ENCODE data around the gene RABL2B.
"Not testable (repeated sequence)": the region's sequence is repeated elsewhere in the genome, so short reads cannot be mapped to it uniquely, and the experiment has no call there.

The RABL2B gene

GRCh38 chr22:50749302-50750074 is 33.9 kb downstream of the RABL2B start:
- H3K9me3 ChIP-seq, H3K4me1 ChIP-seq, H3K4me2 ChIP-seq, H3K4me3 ChIP-seq, H3K36me3 ChIP-seq, H4K20me1 ChIP-seq, H3K27ac ChIP-seq, H3K9ac ChIP-seq, H3K27me3 ChIP-seq: not testable (repeated sequence)

- not testable (repeated sequence) for H4K20me1 ChIP-seq, H3K36me3 ChIP-seq, H3K27ac ChIP-seq, H3K4me2 ChIP-seq, H3K9ac ChIP-seq, H3K4me1 ChIP-seq, H3K27me3 ChIP-seq, H3K4me3 ChIP-seq, H3K9me3 ChIP-seq
These were observed 34.8 kb downstream of the RABL2B start for GRCh38 chr22:50748630-50749029.

- not testable (repeated sequence) for H3K36me3 ChIP-seq, H3K27me3 ChIP-seq, H3K9ac ChIP-seq, H4K20me1 ChIP-seq, H3K4me1 ChIP-seq, H3K4me3 ChIP-seq, H3K9me3 ChIP-seq, H3K4me2 ChIP-seq, H3K27ac ChIP-seq
These were observed 35.9 kb downstream of the RABL2B start for GRCh38 chr22:50747521-50747920.

- not testable (repeated sequence) for H3K27me3 ChIP-seq, H3K4me3 ChIP-seq, H3K27ac ChIP-seq, H3K4me2 ChIP-seq, H3K36me3 ChIP-seq, H4K20me1 ChIP-seq, H3K9me3 ChIP-seq, H3K9ac ChIP-seq
- peaks cover 12% of the 10 kb centered on the region for H3K4me1 ChIP-seq
These were observed 39.0 kb downstream of the RABL2B start for GRCh38 chr22:50744424-50744823.

- Histone ChIP-seq H3K4me1 (peaks cover 24% of the 10 kb centered on the region), H4K20me1 (peaks cover 15% of the 10 kb centered on the region; the same call in 1 of the 2 replicates), H3K4me2 (peak overlapping the region; percentile 81)
- not testable (repeated sequence) for H3K9ac ChIP-seq, H3K36me3 ChIP-seq, H3K27ac ChIP-seq, H3K4me3 ChIP-seq, H3K27me3 ChIP-seq, H3K9me3 ChIP-seq
These were observed 42.7 kb downstream of the RABL2B start for GRCh38 chr22:50740714-50741113.

GRCh38 chr22:50739894-50740293 is 43.5 kb downstream of the RABL2B start:
- no peaks in the 10 kb centered on the region for H3K9me3 ChIP-seq
- no peak overlapping the region for H3K27ac ChIP-seq
- TF ChIP-seq Cebpa-rat (IDR thresholded peaks at IDR 0.05): no peak
- no peaks in the 10 kb centered on the region for H3K36me3 ChIP-seq
- H3K4me1 ChIP-seq: peaks cover 24% of the 10 kb centered on the region
- no peak overlapping the region for H3K4me3 ChIP-seq
- H3K27me3 ChIP-seq: no peaks in the 10 kb centered on the region
- H3K9ac ChIP-seq: no peak overlapping the region
- H3K4me2 ChIP-seq: peak overlapping the region; percentile 81
- peaks cover 15% of the 10 kb centered on the region; the same call in 1 of the 2 replicates for H4K20me1 ChIP-seq

- no peaks in the 10 kb centered on the region for H3K27me3 ChIP-seq
- no peak for TF ChIP-seq Cebpa-rat (IDR thresholded peaks at IDR 0.05)
- H3K36me3 ChIP-seq: no peaks in the 10 kb centered on the region
- H3K4me3 ChIP-seq: no peak overlapping the region
- no peaks in the 10 kb centered on the region for H3K9me3 ChIP-seq
- H4K20me1 ChIP-seq: peaks cover 20% of the 10 kb centered on the region
- H3K4me2 ChIP-seq: peak overlapping the region; percentile 81
- H3K27ac ChIP-seq: no peak overlapping the region
- H3K4me1 ChIP-seq: peaks cover 24% of the 10 kb centered on the region
- H3K9ac ChIP-seq: no peak overlapping the region; the same call in 1 of the 2 replicates
These were observed 44.2 kb downstream of the RABL2B start for GRCh38 chr22:50739279-50739691.

GRCh38 chr22:50738649-50739227 is 44.7 kb downstream of the RABL2B start:
- H3K9me3 ChIP-seq: no peaks in the 10 kb centered on the region
- H3K27me3 ChIP-seq: no peaks in the 10 kb centered on the region
- H3K27ac ChIP-seq: no peak overlapping the region
- H3K9ac ChIP-seq: no peak overlapping the region; the same call in 1 of the 2 replicates
- H4K20me1 ChIP-seq: peaks cover 26% of the 10 kb centered on the region
- TF ChIP-seq Cebpa-rat (IDR thresholded peaks at IDR 0.05): no peak
- H3K4me2 ChIP-seq: peak overlapping the region; percentile 81
- H3K4me3 ChIP-seq: no peak overlapping the region
- H3K36me3 ChIP-seq: no peaks in the 10 kb centered on the region
- H3K4me1 ChIP-seq: peaks cover 24% of the 10 kb centered on the region

- TF ChIP-seq Cebpa-rat (IDR thresholded peaks at IDR 0.05): no peak
- no peaks in the 10 kb centered on the region for H3K27me3 ChIP-seq
- peaks cover 24% of the 10 kb centered on the region for H3K4me1 ChIP-seq
- H3K9me3 ChIP-seq: no peaks in the 10 kb centered on the region
- H3K36me3 ChIP-seq: no peaks in the 10 kb centered on the region
- peaks cover 32% of the 10 kb centered on the region for H4K20me1 ChIP-seq
- no peak within 1 kb of the TSS; the same call in 1 of the 2 replicates for H3K9ac ChIP-seq
- no peak within 1 kb of the TSS for H3K27ac ChIP-seq
- H3K4me2 ChIP-seq: peak within 1 kb of the TSS; percentile 81
- H3K4me3 ChIP-seq: no peak within 1 kb of the TSS
These were observed 45.4 kb downstream of the RABL2B start, which contains the start of gene ACR for GRCh38 chr22:50737728-50738648. Gene ACR, plus strand, starts transcription at chr22:50738204. Its CDS starts 32 bp downstream, at chr22:50738236.

GRCh38 chr22:50735739-50736030 is 47.8 kb downstream of the RABL2B start:
- Histone ChIP-seq H3K27me3 (no peaks in the 10 kb centered on the region), H3K9me3 (no peaks in the 10 kb centered on the region), H3K4me3 (no peak overlapping the region), H4K20me1 (peaks cover 42% of the 10 kb centered on the region), H3K27ac (no peak overlapping the region), H3K4me1 (peaks cover 24% of the 10 kb centered on the region), H3K36me3 (peaks cover 10% of the 10 kb centered on the region; the same call in 1 of the 2 replicates), H3K4me2 (no peak overlapping the region), H3K9ac (no peak overlapping the region)
- no peak for TF ChIP-seq Cebpa-rat (IDR thresholded peaks at IDR 0.05)

Data from BLaER1 (cell line).